ENCODE data around the gene TMEM14A. TPM values are rescaled to one million over a fixed set of nuclear protein-coding genes. Genes with fewer than 3 reads are reported as not detected.

Gene TMEM14A
- total RNA-seq, 2 donors from 2014 or later: 13.2 to 13.4 TPM

DNA sequence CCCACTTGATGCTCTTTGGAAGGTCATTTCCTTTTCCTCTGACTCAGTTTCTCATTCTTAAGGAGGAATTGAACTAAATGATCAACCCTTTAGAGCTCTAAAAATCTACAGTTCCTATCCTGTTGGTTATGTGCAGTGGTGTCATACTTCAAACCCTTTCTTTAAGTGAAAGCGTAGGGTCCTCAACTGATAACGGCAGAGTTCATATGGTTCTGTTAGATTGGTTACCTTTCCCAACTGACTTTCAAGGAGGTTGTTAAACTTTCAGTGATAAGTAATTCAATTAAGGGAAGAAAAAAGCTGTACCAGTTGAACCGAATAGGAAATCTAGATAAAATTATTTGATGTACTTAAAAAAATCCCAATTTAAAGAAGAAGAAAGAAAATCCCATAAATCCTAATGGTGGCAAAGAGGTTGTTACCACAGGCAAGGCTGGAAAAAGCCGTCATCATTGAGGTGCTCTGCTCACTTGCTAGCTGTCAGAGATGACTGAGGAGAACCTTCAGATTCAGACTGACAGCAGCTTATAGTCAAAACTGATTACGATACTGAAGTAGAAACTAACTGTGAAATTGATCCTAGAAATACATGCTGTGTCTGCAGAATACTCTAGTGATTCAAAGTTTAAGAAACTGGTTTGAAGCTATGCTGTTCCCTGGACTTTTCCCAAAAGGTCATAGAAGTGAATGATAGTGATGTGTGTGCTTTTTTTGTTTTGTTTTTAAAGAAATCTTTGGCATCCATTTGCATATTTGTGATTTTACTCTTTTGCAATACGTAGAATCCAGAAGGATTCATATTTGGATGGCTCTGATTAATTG is 16.2 kb downstream of the TMEM14A start:
- no peaks in the 10 kb centered on the region for H3K9me3 ChIP-seq
- no peaks in the 10 kb centered on the region for H3K4me1 ChIP-seq
- TF ChIP-seq, protein P1, sequence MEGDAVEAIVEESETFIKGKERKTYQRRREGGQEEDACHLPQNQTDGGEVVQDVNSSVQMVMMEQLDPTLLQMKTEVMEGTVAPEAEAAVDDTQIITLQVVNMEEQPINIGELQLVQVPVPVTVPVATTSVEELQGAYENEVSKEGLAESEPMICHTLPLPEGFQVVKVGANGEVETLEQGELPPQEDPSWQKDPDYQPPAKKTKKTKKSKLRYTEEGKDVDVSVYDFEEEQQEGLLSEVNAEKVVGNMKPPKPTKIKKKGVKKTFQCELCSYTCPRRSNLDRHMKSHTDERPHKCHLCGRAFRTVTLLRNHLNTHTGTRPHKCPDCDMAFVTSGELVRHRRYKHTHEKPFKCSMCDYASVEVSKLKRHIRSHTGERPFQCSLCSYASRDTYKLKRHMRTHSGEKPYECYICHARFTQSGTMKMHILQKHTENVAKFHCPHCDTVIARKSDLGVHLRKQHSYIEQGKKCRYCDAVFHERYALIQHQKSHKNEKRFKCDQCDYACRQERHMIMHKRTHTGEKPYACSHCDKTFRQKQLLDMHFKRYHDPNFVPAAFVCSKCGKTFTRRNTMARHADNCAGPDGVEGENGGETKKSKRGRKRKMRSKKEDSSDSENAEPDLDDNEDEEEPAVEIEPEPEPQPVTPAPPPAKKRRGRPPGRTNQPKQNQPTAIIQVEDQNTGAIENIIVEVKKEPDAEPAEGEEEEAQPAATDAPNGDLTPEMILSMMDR (IDR thresholded peaks at IDR 0.05): no peak
- DNase-seq (ENCODE audit: low spot score): no peak
- no peak overlapping the region for H3K27ac ChIP-seq
- H3K36me3 ChIP-seq: peaks cover 7% of the 10 kb centered on the region
- no peak overlapping the region for H3K4me3 ChIP-seq
- H3K27me3 ChIP-seq: no peaks in the 10 kb centered on the region

DNA sequence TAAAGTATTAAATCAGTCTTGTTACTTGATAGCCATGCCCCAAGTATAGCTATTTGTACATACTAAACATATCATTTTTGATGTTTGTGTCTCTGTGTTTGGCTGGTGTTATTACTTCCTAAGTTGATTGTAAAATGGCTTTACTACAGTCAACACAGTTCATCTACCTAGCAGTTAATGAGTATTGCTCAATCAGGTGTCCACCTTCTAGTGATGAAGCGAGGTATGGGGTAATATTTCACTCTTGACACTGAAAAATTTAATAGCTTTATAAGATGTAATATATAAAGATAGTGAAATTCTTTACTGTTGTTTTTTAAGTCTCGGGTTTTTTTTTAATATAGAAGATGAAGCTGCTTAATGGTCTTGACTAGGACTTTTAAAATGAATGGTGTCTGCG is 18.9 kb downstream of the TMEM14A start:
- Histone ChIP-seq H3K36me3 (no peaks in the 10 kb centered on the region), H3K9me3 (no peaks in the 10 kb centered on the region), H3K27ac (no peak overlapping the region), H3K4me3 (no peak overlapping the region), H3K27me3 (no peaks in the 10 kb centered on the region), H3K4me1 (no peaks in the 10 kb centered on the region)
- no peak for DNase-seq (ENCODE audit: low spot score)
- TF ChIP-seq, protein P1 (IDR thresholded peaks at IDR 0.05): no peak

DNA sequence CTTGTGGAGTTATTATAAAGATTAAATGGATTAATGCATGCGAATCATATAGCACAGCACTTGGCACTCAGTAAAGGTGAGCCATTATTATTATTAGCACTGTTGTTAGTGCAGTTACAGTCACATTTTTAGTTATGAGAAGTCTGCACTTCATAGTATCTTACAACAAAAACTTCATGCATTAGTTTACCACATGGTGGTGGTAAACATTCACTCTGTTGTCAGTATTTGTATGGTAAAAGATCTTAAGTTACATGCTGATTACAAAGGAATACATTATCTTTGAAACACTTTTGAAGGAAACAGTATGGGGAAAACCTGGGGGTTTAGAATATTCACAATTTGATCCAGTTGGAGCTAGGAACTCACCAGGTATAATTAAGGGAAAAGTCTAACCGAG is 20.8 kb downstream of the TMEM14A start:
- Histone ChIP-seq H3K27me3 (no peaks in the 10 kb centered on the region), H3K9me3 (no peaks in the 10 kb centered on the region), H3K4me3 (no peak overlapping the region), H3K4me1 (no peaks in the 10 kb centered on the region), H3K36me3 (no peaks in the 10 kb centered on the region), H3K27ac (no peak overlapping the region)
- TF ChIP-seq, protein P1 (IDR thresholded peaks at IDR 0.05): no peak
- no peak for DNase-seq (ENCODE audit: low spot score)

DNA sequence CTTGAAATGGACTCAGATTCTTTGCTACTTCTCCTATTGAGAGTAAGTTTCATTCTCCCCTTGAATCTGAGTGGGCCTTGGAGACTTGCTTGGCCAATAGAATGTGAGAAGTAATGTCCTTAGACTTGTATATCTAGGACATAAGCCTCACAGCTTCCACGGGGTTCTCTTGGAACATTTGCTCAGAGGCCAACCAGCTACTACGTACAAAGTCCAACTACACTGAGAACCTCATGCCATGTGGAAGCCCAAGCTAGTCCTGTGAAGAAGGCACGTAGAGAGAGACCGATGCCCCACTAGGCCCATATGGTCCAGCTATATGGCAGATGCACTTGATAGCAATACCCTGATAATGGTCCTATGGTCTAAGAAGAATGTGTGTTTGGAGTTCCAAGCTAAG is 22.9 kb downstream of the TMEM14A start:
- H3K9me3 ChIP-seq: no peaks in the 10 kb centered on the region
- no peaks in the 10 kb centered on the region for H3K4me1 ChIP-seq
- H3K4me3 ChIP-seq: no peak overlapping the region
- no peak overlapping the region for H3K27ac ChIP-seq
- no peak for DNase-seq (ENCODE audit: low spot score)
- no peaks in the 10 kb centered on the region for H3K36me3 ChIP-seq
- TF ChIP-seq, protein P1 (IDR thresholded peaks at IDR 0.05): no peak
- H3K27me3 ChIP-seq: no peaks in the 10 kb centered on the region

DNA sequence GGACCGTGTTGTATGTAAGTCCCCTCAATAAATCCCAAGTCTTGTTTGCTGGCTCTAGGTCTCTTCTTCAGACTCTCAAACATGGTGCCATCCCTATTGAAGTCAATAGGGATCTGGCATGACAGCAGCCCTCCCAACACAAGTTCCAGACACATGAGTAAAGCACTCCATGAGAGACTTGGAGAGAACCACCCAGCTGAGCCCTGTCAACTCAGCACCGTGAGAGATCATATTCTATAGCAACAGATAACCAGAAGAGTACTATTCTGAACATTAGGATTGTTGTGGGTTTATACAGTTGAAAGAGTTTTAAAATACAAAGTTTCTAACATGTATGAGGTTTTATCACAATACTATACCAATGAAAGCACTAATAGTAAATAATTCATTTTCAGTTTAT is 23.5 kb downstream of the TMEM14A start:
- Histone ChIP-seq H3K27me3 (no peaks in the 10 kb centered on the region), H3K4me1 (no peaks in the 10 kb centered on the region), H3K4me3 (no peak overlapping the region), H3K36me3 (no peaks in the 10 kb centered on the region), H3K27ac (no peak overlapping the region), H3K9me3 (no peaks in the 10 kb centered on the region)
- TF ChIP-seq, protein P1 (IDR thresholded peaks at IDR 0.05): no peak
- no peak for DNase-seq (ENCODE audit: low spot score)

DNA sequence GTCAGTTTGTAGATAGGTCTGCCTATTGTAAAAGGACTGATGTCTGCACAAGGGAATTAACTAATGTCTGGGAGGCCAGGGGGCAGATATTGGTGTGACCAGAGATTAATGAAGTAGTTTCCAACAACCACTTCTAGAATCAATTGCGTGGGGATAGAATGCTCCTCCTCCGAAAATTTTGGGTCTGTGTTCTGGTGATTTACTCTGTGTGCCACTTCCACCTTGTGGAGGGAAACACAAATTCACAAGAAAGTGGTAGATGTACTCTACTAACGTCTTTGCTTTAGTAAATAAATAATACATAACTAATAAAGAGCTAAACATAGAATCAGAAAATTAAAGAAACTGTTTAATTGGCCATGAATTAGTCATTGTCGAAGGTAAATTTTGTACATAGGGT is 25.5 kb downstream of the TMEM14A start:
- DNase-seq (ENCODE audit: low spot score): no peak
- H3K36me3 ChIP-seq: no peaks in the 10 kb centered on the region
- TF ChIP-seq, protein P1 (IDR thresholded peaks at IDR 0.05): no peak
- no peak overlapping the region for H3K4me3 ChIP-seq
- H3K27ac ChIP-seq: no peak overlapping the region
- H3K27me3 ChIP-seq: no peaks in the 10 kb centered on the region
- H3K4me1 ChIP-seq: no peaks in the 10 kb centered on the region
- no peaks in the 10 kb centered on the region for H3K9me3 ChIP-seq

All from right atrium auricular region (tissue), 2 donors.